CD4-positive, CD25-positive, alpha-beta regulatory T cell (primary cell): ENCODE data around the gene OTOG. TPM values are rescaled to one million over a fixed set of nuclear protein-coding genes. Genes with fewer than 3 reads are reported as not detected.

Source experiments
- ATAC-seq, 2 donors: fragments of 150-1000 bp; cut with Tn5 transposase; one replicate each; pipeline ENCODE4 v1.10.0; 2021; ENCODE audit warnings: low read depth in 2 of 2, moderate number of reproducible peaks in 2 of 2, moderate library complexity in 1 of 2
- DNase-seq, 3 donors: peaks; one replicate each; pipeline versions ENCODE4 v3.0.0 to v3.0.0-alpha.2; 2012 to 2022; ENCODE audit warnings: mixed read lengths in 1 of 3
- H3K27ac ChIP-seq: one replicate; pipeline ENCODE4 v1.7.0; 2013; ENCODE audit warnings: mild to moderate bottlenecking, low read length; ENCODE audit not compliant: insufficient read depth, poor library complexity, severe bottlenecking
- H3K27me3 ChIP-seq: one replicate; pipeline ENCODE4 v1.7.0; 2013; ENCODE audit warnings: low read length; ENCODE audit not compliant: control insufficient read depth, insufficient read depth
- H3K36me3 ChIP-seq: one replicate; pipeline ENCODE4 v1.7.0; 2013; ENCODE audit warnings: mild to moderate bottlenecking, low read length, moderate library complexity; ENCODE audit not compliant: control insufficient read depth, insufficient read depth
- H3K4me1 ChIP-seq: 2 replicates; pipeline ENCODE4 v1.7.0; 2013; ENCODE audit warnings: mild to moderate bottlenecking, low read length; ENCODE audit not compliant: insufficient read depth, control insufficient read depth, poor library complexity, severe bottlenecking
- H3K4me3 ChIP-seq: one replicate; pipeline ENCODE4 v1.7.0; 2013; ENCODE audit warnings: low read depth, mild to moderate bottlenecking, low read length, moderate library complexity
- H3K9me3 ChIP-seq, 2 experiments: 1 replicate in 1 of 2; 2 replicates in 1 of 2; pipeline ENCODE4 v1.7.0; 2013; ENCODE audit warnings: low read length in 2 of 2, mild to moderate bottlenecking in 1 of 2, moderate library complexity in 1 of 2; ENCODE audit not compliant: control insufficient read depth in 2 of 2
- H3K27ac Mint-ChIP-seq, 3 donors: one replicate each; pipeline ENCODE4 v1.8.0; 2020 to 2022; ENCODE audit warnings: mild to moderate bottlenecking in 3 of 3, mixed read lengths in 3 of 3, moderate library complexity in 2 of 3
- H3K27me3 Mint-ChIP-seq: one replicate; pipeline ENCODE4 v1.8.0; 2022; ENCODE audit warnings: mild to moderate bottlenecking, mixed read lengths
- H3K36me3 Mint-ChIP-seq: one replicate; pipeline ENCODE4 v1.8.0; 2020; ENCODE audit warnings: mixed read lengths
- H3K4me1 Mint-ChIP-seq, 4 donors: one replicate each; pipeline ENCODE4 v1.8.0; 2020 to 2022; ENCODE audit warnings: mixed read lengths in 4 of 4, mild to moderate bottlenecking in 1 of 4
- H3K4me3 Mint-ChIP-seq, 4 donors: one replicate each; pipeline ENCODE4 v1.8.0; 2020 to 2022; ENCODE audit warnings: mild to moderate bottlenecking in 4 of 4, mixed read lengths in 4 of 4, moderate library complexity in 3 of 4
- H3K9me3 Mint-ChIP-seq, 7 donors: one replicate each; pipeline ENCODE4 v1.8.0; 2020 to 2022; ENCODE audit warnings: mixed read lengths in 7 of 7, mild to moderate bottlenecking in 3 of 7, moderate library complexity in 2 of 7
- polyA plus RNA-seq, 4 donors: library from polyadenylated mRNA; unstranded; fragments of 300-500 nt; fragmentation: Illumina TruSeq; gene quantifications; one replicate each; pipeline ENCODE4 v1.2.3, GENCODE V29; 2021
- total RNA-seq: library from RNA; stranded (reverse); gene quantifications from one replicate; pipeline ENCODE4 v1.2.3, GENCODE V29; 2022

The OTOG gene
- not detected for total RNA-seq
- polyA plus RNA-seq: not detected

GRCh38 chr11:17547051-17547577 is at the start of gene OTOG:
TSS of gene OTOG (plus strand) at chr11:17547259. CDS start at chr11:17547373, 114 bp downstream.
- no peak for ATAC-seq
- Histone ChIP-seq H3K36me3 (no peaks in the 10 kb centered on the region), H3K27me3 (peaks cover 2% of the 10 kb centered on the region), H3K4me1 (peaks cover 3% of the 10 kb centered on the region), H3K9me3 (no peaks in the 10 kb centered on the region), H3K27ac (no peak within 1 kb of the TSS), H3K4me3 (no peak within 1 kb of the TSS)
- H3K27ac Mint-ChIP-seq: peak within 1 kb of the TSS in 1 of 3 donors; percentile 56
- H3K4me3 Mint-ChIP-seq: no peak within 1 kb of the TSS
- H3K4me1 Mint-ChIP-seq: peaks cover 0 to 7% (median under 1%) of the 10 kb centered on the region in 4 donors
- H3K9me3 Mint-ChIP-seq: peaks cover 0 to 3% (median 0%) of the 10 kb centered on the region in 7 donors
- H3K27me3 Mint-ChIP-seq: peaks cover 29% of the 10 kb centered on the region
- no peak for DNase-seq
- no peaks in the 10 kb centered on the region for H3K36me3 Mint-ChIP-seq

GRCh38 chr11:17498058-17498457 is 49.0 kb upstream of the OTOG start:
- H3K36me3 Mint-ChIP-seq: no peaks in the 10 kb centered on the region

GRCh38 chr11:17498475-17498874 is 48.6 kb upstream of the OTOG start:
- Histone ChIP-seq H3K9me3 (no peaks in the 10 kb centered on the region), H3K27me3 (no peaks in the 10 kb centered on the region), H3K4me3 (no peak overlapping the region), H3K4me1 (no peaks in the 10 kb centered on the region), H3K27ac (no peak overlapping the region), H3K36me3 (no peaks in the 10 kb centered on the region)
- H3K27me3 Mint-ChIP-seq: peaks cover 4% of the 10 kb centered on the region
- H3K4me3 Mint-ChIP-seq: no peak overlapping the region
- no peak for DNase-seq
- peak overlapping the region in 1 of 3 donors; percentile 21 for H3K27ac Mint-ChIP-seq
- H3K36me3 Mint-ChIP-seq: no peaks in the 10 kb centered on the region
- no peaks in the 10 kb centered on the region for H3K4me1 Mint-ChIP-seq
- no peak for ATAC-seq
- no peaks in the 10 kb centered on the region for H3K9me3 Mint-ChIP-seq

More at GRCh38 chr11:17498058-17498457, 49.0 kb upstream of the OTOG start:
- Mint-ChIP-seq H3K4me1 (no peaks in the 10 kb centered on the region), H3K27me3 (peaks cover 4% of the 10 kb centered on the region), H3K4me3 (no peak overlapping the region), H3K9me3 (no peaks in the 10 kb centered on the region), H3K27ac (no peak overlapping the region)
- no peak overlapping the region for H3K4me3 ChIP-seq
- H3K27me3 ChIP-seq: no peaks in the 10 kb centered on the region
- DNase-seq (peak in 1 of 3 donors; percentile 19), ATAC-seq (peak; percentile 9 to 24)
- no peaks in the 10 kb centered on the region for H3K9me3 ChIP-seq
- no peak overlapping the region for H3K27ac ChIP-seq
- H3K4me1 ChIP-seq: no peaks in the 10 kb centered on the region
- no peaks in the 10 kb centered on the region for H3K36me3 ChIP-seq

- Mint-ChIP-seq H3K36me3 (no peaks in the 10 kb centered on the region), H3K4me1 (no peaks in the 10 kb centered on the region), H3K4me3 (no peak overlapping the region), H3K9me3 (no peaks in the 10 kb centered on the region), H3K27ac (no peak overlapping the region), H3K27me3 (peaks cover 10% of the 10 kb centered on the region)
- no peak overlapping the region for H3K27ac ChIP-seq
- no peaks in the 10 kb centered on the region for H3K27me3 ChIP-seq
- no peaks in the 10 kb centered on the region for H3K36me3 ChIP-seq
- H3K9me3 ChIP-seq: no peaks in the 10 kb centered on the region
- no peaks in the 10 kb centered on the region for H3K4me1 ChIP-seq
- DNase-seq (no peak), ATAC-seq (no peak)
- H3K4me3 ChIP-seq: no peak overlapping the region
Observed at GRCh38 chr11:17500673-17501072, 46.4 kb upstream of the OTOG start.

GRCh38 chr11:17502630-17503029 is 44.4 kb upstream of the OTOG start:
- H3K36me3 Mint-ChIP-seq: no peaks in the 10 kb centered on the region
- H3K27ac ChIP-seq: no peak overlapping the region
- no peaks in the 10 kb centered on the region for H3K4me1 Mint-ChIP-seq
- H3K4me3 Mint-ChIP-seq: no peak overlapping the region
- no peak overlapping the region for H3K27ac Mint-ChIP-seq
- H3K9me3 Mint-ChIP-seq: no peaks in the 10 kb centered on the region
- no peak for DNase-seq
- ATAC-seq: no peak
- no peaks in the 10 kb centered on the region for H3K36me3 ChIP-seq
- H3K27me3 Mint-ChIP-seq: peaks cover 10% of the 10 kb centered on the region
- no peak overlapping the region for H3K4me3 ChIP-seq
- no peaks in the 10 kb centered on the region for H3K9me3 ChIP-seq
- no peaks in the 10 kb centered on the region for H3K4me1 ChIP-seq
- H3K27me3 ChIP-seq: no peaks in the 10 kb centered on the region

GRCh38 chr11:17504330-17505107 is 42.5 kb upstream of the OTOG start:
- no peaks in the 10 kb centered on the region for H3K9me3 ChIP-seq
- H3K27ac ChIP-seq: no peak overlapping the region
- ATAC-seq (peak in 1 of 2 donors; percentile 46), DNase-seq (peak; percentile 54 to 76 (median 70))
- Mint-ChIP-seq H3K9me3 (no peaks in the 10 kb centered on the region), H3K4me3 (no peak overlapping the region), H3K27me3 (peaks cover 6% of the 10 kb centered on the region), H3K27ac (peak overlapping the region in 1 of 3 donors; percentile 56), H3K36me3 (no peaks in the 10 kb centered on the region), H3K4me1 (no peaks in the 10 kb centered on the region)
- no peak overlapping the region for H3K4me3 ChIP-seq
- H3K4me1 ChIP-seq: no peaks in the 10 kb centered on the region
- H3K27me3 ChIP-seq: peaks cover 3% of the 10 kb centered on the region
- no peaks in the 10 kb centered on the region for H3K36me3 ChIP-seq

GRCh38 chr11:17505146-17505545 is 41.9 kb upstream of the OTOG start:
- DNase-seq (no peak), ATAC-seq (no peak)
- no peaks in the 10 kb centered on the region for H3K9me3 ChIP-seq
- Mint-ChIP-seq H3K4me3 (no peak overlapping the region), H3K36me3 (no peaks in the 10 kb centered on the region), H3K27ac (peak overlapping the region in 1 of 3 donors; percentile 56), H3K4me1 (no peaks in the 10 kb centered on the region), H3K9me3 (no peaks in the 10 kb centered on the region), H3K27me3 (peaks cover 10% of the 10 kb centered on the region)
- no peak overlapping the region for H3K27ac ChIP-seq
- H3K4me3 ChIP-seq: no peak overlapping the region
- H3K36me3 ChIP-seq: no peaks in the 10 kb centered on the region
- no peaks in the 10 kb centered on the region for H3K4me1 ChIP-seq
- peaks cover 3% of the 10 kb centered on the region for H3K27me3 ChIP-seq

- no peaks in the 10 kb centered on the region for H3K9me3 ChIP-seq
- H3K4me3 ChIP-seq: no peak overlapping the region
- H3K9me3 Mint-ChIP-seq: no peaks in the 10 kb centered on the region
- no peaks in the 10 kb centered on the region for H3K4me1 Mint-ChIP-seq
- no peaks in the 10 kb centered on the region for H3K4me1 ChIP-seq
- no peak overlapping the region for H3K27ac Mint-ChIP-seq
- ATAC-seq (no peak), DNase-seq (no peak)
- H3K36me3 ChIP-seq: no peaks in the 10 kb centered on the region
- H3K27me3 ChIP-seq: peaks cover 3% of the 10 kb centered on the region
- H3K36me3 Mint-ChIP-seq: no peaks in the 10 kb centered on the region
- H3K4me3 Mint-ChIP-seq: no peak overlapping the region
- no peak overlapping the region for H3K27ac ChIP-seq
- H3K27me3 Mint-ChIP-seq: peaks cover 10% of the 10 kb centered on the region
Observed at GRCh38 chr11:17506314-17506713, 40.7 kb upstream of the OTOG start.
